ENCODE measurements around the gene ASTN2. TPM values are rescaled to one million over a fixed set of nuclear protein-coding genes. Genes with fewer than 3 reads are reported as not detected.
A peak's percentile ranks its signal among the peaks of the same experiment; 100 is the strongest.

Gene ASTN2
- total and polyA plus RNA-seq, 9 of the 15 experiments (the other 6 are each of a cell fraction or from before 2014, with no cell fraction given) = 0.56 to 3.5 (median 1.9) TPM

DNA sequence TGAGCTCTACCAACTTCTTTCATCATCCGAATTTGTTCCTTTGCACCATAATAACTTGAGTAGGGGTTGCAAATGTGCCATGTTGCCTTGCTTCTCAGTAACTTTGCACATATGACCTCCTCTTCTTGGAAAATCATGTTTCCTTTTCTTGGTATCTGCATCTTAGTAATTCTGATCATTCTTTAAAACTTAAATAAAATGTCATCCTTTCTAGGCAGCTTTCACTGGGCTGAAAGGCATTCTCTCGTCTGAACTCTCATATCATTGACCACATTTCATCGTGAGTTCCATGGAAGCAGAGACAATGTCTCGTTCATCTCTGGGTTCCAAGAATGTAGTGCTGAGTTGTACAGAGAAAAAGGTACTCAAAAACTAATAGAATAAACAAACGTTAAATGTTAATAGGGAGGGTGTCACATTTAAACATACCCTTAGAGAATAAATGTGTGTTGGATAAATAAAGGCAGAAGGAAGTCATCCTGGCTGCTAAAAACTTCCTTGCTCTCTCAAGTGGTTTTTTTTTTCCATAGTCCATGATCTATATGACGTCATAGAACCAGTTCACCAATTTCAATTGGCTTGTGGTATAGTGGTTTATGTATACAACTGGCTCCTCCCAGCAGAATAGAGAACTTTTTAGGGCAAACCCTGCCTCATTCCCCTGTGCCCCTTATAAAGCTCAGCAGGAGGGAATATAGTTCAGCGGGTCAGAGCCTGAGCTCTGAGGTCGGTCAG is 945.9 kb downstream of the ASTN2 start (continued):
- TF ChIP-seq, protein P1, sequence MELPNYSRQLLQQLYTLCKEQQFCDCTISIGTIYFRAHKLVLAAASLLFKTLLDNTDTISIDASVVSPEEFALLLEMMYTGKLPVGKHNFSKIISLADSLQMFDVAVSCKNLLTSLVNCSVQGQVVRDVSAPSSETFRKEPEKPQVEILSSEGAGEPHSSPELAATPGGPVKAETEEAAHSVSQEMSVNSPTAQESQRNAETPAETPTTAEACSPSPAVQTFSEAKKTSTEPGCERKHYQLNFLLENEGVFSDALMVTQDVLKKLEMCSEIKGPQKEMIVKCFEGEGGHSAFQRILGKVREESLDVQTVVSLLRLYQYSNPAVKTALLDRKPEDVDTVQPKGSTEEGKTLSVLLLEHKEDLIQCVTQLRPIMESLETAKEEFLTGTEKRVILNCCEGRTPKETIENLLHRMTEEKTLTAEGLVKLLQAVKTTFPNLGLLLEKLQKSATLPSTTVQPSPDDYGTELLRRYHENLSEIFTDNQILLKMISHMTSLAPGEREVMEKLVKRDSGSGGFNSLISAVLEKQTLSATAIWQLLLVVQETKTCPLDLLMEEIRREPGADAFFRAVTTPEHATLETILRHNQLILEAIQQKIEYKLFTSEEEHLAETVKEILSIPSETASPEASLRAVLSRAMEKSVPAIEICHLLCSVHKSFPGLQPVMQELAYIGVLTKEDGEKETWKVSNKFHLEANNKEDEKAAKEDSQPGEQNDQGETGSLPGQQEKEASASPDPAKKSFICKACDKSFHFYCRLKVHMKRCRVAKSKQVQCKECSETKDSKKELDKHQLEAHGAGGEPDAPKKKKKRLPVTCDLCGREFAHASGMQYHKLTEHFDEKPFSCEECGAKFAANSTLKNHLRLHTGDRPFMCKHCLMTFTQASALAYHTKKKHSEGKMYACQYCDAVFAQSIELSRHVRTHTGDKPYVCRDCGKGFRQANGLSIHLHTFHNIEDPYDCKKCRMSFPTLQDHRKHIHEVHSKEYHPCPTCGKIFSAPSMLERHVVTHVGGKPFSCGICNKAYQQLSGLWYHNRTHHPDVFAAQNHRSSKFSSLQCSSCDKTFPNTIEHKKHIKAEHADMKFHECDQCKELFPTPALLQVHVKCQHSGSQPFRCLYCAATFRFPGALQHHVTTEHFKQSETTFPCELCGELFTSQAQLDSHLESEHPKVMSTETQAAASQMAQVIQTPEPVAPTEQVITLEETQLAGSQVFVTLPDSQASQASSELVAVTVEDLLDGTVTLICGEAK (IDR thresholded peaks at IDR 0.05) = 0 out of 2 replicates have a peak, but pooled peaks have one; percentile 10
- TF ChIP-seq, protein P1 (CRISPR knock-in tag; IDR thresholded peaks at IDR 0.05) = no peak
- TF ChIP-seq ATF1 (CRISPR knock-in tag; IDR thresholded peaks at IDR 0.05) (no peak), ATF1 (tag; IDR thresholded peaks at IDR 0.05) (peak; percentile 89), CREB1 (IDR thresholded peaks at IDR 0.05) (peak; percentile 16; the same call in 1 of the 2 replicates), CREB1 (CRISPR knock-in tag; IDR thresholded peaks at IDR 0.05) (peak; percentile 21; the same call in 1 of the 2 replicates), CREM (IDR thresholded peaks at IDR 0.05; ENCODE audit: low read depth) (peak; percentile 62; the same call in 1 of the 2 replicates), TEAD4 (IDR thresholded peaks at IDR 0.05; ENCODE audit: low read length) (peak; percentile 19; the same call in 1 of the 2 replicates), TEAD4 (CRISPR knock-in tag; IDR thresholded peaks at IDR 0.05; ENCODE audit: borderline replicate concordance) (no peak), KDM1A (IDR thresholded peaks at IDR 0.05) (peak in 1 of 2 experiments; percentile 41; a peak in 1 of 4 replicates), ATF7 (IDR thresholded peaks at IDR 0.05) (peak; percentile 97), DMBX1 (CRISPR knock-in tag; IDR thresholded peaks at IDR 0.05; ENCODE audit: borderline replicate concordance) (0 out of 2 replicates have a peak, but pooled peaks have one; percentile 27)
- TF ChIP-seq, protein P2, sequence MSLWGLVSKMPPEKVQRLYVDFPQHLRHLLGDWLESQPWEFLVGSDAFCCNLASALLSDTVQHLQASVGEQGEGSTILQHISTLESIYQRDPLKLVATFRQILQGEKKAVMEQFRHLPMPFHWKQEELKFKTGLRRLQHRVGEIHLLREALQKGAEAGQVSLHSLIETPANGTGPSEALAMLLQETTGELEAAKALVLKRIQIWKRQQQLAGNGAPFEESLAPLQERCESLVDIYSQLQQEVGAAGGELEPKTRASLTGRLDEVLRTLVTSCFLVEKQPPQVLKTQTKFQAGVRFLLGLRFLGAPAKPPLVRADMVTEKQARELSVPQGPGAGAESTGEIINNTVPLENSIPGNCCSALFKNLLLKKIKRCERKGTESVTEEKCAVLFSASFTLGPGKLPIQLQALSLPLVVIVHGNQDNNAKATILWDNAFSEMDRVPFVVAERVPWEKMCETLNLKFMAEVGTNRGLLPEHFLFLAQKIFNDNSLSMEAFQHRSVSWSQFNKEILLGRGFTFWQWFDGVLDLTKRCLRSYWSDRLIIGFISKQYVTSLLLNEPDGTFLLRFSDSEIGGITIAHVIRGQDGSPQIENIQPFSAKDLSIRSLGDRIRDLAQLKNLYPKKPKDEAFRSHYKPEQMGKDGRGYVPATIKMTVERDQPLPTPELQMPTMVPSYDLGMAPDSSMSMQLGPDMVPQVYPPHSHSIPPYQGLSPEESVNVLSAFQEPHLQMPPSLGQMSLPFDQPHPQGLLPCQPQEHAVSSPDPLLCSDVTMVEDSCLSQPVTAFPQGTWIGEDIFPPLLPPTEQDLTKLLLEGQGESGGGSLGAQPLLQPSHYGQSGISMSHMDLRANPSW (CRISPR knock-in tag; IDR thresholded peaks at IDR 0.05) = no peak

All from K562 (cell line).